KOPT-K1 (cell line): ENCODE measurements around the gene SLCO4C1.

Experiments
- H3K27ac ChIP-seq: fragments of 200-600 bp; sonication (generic); 2 replicates; pipeline ENCODE4 v1.5.1; 2016; ENCODE audit warnings: antibody characterized with exemption, mild to moderate bottlenecking, low read depth, low read length; ENCODE audit not compliant: poor library complexity, severe bottlenecking
- H3K36me3 ChIP-seq: fragments of 200-600 bp; sonication (generic); 2 replicates; pipeline ENCODE4 v1.5.1; 2017; ENCODE audit warnings: antibody characterized with exemption, mild to moderate bottlenecking, low read length, moderate library complexity; ENCODE audit not compliant: insufficient read depth
- H3K9me3 ChIP-seq: fragments of 200-600 bp; sonication (generic); 2 replicates; pipeline ENCODE4 v1.5.1; 2017; ENCODE audit warnings: antibody characterized with exemption, low read length, mild to moderate bottlenecking; ENCODE audit not compliant: insufficient read depth, poor library complexity, severe bottlenecking

SLCO4C1 gene

GRCh38 chr5:102226321-102226720, 69.8 kb downstream of the SLCO4C1 start:
- Histone ChIP-seq H3K27ac (no peak overlapping the region), H3K36me3 (no peaks in the 10 kb centered on the region), H3K9me3 (no peaks in the 10 kb centered on the region)

GRCh38 chr5:102223542-102224477, 72.3 kb downstream of the SLCO4C1 start:
- Histone ChIP-seq H3K36me3 (no peaks in the 10 kb centered on the region), H3K27ac (no peak overlapping the region), H3K9me3 (no peaks in the 10 kb centered on the region)

DNA sequence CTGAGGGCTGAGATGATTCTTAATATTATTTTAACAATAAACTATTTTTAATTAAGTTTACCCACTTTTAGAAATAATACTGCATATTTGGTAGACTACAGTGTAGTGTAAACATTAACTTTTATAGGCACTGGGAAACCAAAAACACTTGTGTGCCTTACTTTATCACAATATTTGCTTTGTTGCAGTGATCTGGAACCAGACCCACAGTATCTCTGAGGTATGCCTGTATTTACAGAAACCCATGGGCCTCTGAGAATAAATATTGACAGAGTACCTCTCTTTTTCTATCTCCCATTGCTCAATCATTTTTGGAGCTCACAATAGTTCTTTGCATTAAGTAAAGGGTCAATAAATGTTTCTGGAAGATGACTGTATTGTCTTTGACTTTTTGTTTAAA, 73.3 kb downstream of the SLCO4C1 start:
- Histone ChIP-seq H3K27ac (no peak overlapping the region), H3K9me3 (no peaks in the 10 kb centered on the region)

DNA sequence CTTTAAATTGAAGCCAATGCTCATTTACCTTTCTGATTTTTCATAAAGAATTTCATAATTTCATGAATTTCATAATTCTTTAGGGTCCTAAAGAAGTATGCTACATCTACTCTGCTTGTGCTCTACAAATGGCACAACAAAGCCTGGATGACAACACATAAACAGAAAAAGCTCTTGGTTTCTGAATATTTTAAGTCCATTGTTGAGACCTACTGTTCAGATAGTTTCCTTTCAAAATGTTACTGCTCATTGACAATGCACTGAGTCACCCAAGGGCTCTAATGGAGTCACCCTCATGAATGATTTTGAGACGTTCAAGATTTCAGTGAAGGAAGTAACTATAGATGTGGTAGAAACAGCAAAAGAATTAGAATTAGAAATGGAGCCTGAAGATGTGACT, 74.1 kb downstream of the SLCO4C1 start:
- Histone ChIP-seq H3K9me3 (no peaks in the 10 kb centered on the region), H3K36me3 (no peaks in the 10 kb centered on the region)

More for the DNA sequence above, 73.3 kb downstream of the SLCO4C1 start:
- H3K36me3 ChIP-seq, result no peaks in the 10 kb centered on the region

GRCh38 chr5:102218159-102218558, 77.9 kb downstream of the SLCO4C1 start:
- no peak overlapping the region for H3K27ac ChIP-seq

More for the DNA sequence above, 74.1 kb downstream of the SLCO4C1 start:
- no peak overlapping the region for H3K27ac ChIP-seq

DNA sequence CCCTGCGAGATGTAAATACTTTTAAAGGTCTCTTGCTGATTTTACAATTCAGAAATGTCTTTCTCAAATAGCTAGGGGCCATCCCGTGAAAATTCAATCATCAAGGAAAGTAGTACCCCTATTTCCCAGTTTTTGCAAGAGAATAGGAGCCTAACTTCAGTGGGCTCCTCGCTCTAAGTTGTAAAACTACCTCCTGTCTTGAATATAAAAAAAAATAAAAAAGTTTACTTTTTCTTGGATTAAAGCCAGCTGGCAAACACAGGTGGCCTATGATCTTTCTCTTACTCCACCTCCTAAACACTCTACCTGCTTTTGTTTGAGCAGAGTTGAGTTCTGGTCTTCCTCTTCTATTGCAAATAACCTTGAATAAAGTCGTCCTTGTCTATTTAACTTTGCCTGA, 79.4 kb downstream of the SLCO4C1 start:
- no peaks in the 10 kb centered on the region for H3K9me3 ChIP-seq
- H3K27ac ChIP-seq, result no peak overlapping the region
- H3K36me3 ChIP-seq, result no peaks in the 10 kb centered on the region

More at GRCh38 chr5:102218159-102218558, 77.9 kb downstream of the SLCO4C1 start:
- Histone ChIP-seq H3K9me3 (no peaks in the 10 kb centered on the region), H3K36me3 (no peaks in the 10 kb centered on the region)

DNA sequence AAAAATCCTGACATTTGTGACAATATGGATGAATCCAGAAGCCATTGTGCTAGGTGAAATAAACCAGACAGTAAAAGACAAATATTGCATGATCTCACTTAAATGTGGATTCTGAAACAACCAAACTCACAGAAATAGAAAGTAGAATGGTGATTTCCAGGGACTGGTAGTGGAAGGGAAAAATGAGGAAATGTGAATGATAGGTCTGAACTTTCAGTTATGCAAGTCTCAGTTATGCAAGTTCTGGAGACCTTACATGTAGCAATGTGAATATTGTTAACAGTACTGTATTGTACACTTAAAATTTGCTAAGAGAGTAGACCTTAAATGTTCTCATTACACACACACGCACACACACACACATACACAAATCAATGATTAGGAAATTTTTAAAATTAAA, 84.9 kb downstream of the SLCO4C1 start:
- Histone ChIP-seq H3K27ac (no peak overlapping the region), H3K9me3 (no peaks in the 10 kb centered on the region), H3K36me3 (no peaks in the 10 kb centered on the region)

GRCh38 chr5:102200861-102201260, 95.2 kb downstream of the SLCO4C1 start:
- no peak overlapping the region for H3K27ac ChIP-seq
- no peaks in the 10 kb centered on the region for H3K9me3 ChIP-seq
- no peaks in the 10 kb centered on the region for H3K36me3 ChIP-seq

- Histone ChIP-seq H3K9me3 (no peaks in the 10 kb centered on the region), H3K27ac (no peak overlapping the region), H3K36me3 (no peaks in the 10 kb centered on the region)
Observed at GRCh38 chr5:102196481-102196880, 99.6 kb downstream of the SLCO4C1 start.
